H1 (cell line): ENCODE data around the gene BCAS4. TPM values are rescaled to one million over a fixed set of nuclear protein-coding genes. Genes with fewer than 3 reads are reported as not detected.

ENCODE experiments used
- CTCF ChIA-PET: fragments of 300-600 bp; sonication (Branson Sonifier 250); formaldehyde crosslinking; loops from one replicate; lab custom pipeline; 2021; ENCODE audit not compliant: partially characterized antibody; lab: Charles Lee
- POLR2A ChIA-PET: fragments of 300-600 bp; sonication (Branson Sonifier 250); formaldehyde crosslinking; loops from one replicate; lab custom pipeline; 2021; ENCODE audit warnings: inconsistent platforms; ENCODE audit not compliant: partially characterized antibody; lab: Charles Lee
- DNase-seq, 2 experiments: peaks; one replicate each; pipeline versions ENCODE4 v3.0.0 to v3.0.0-alpha.2; 2010 to 2022; ENCODE audit warnings: low spot score in 2 of 2, low read depth in 1 of 2, mixed read lengths in 1 of 2
- FAIRE-seq: peaks from 2 replicates; lab custom pipeline; 2011; peaks lifted over from hg19 to GRCh38; lab: Jason Lieb, UNC
- H2AFZ ChIP-seq: 2 replicates; pipeline ENCODE4 v1.8.1; 2012; ENCODE audit warnings: low read length, inconsistent platforms
- H2AK5ac ChIP-seq: 2 replicates; pipeline ENCODE4 v1.6.1; 2013; ENCODE audit warnings: low read depth, low read length
- H2BK120ac ChIP-seq: replicated peaks from 2 replicates; pipeline ENCODE3; 2013; ENCODE audit warnings: low read depth, low read length, inconsistent platforms
- H2BK12ac ChIP-seq: 2 replicates; pipeline ENCODE4 v1.6.1; 2013; ENCODE audit warnings: low read depth, low read length
- H2BK15ac ChIP-seq: 2 replicates; pipeline ENCODE4 v1.6.1; 2013; ENCODE audit warnings: low read length
- H2BK20ac ChIP-seq: 2 replicates; pipeline ENCODE4 v1.6.1; 2013; ENCODE audit warnings: low read length
- H2BK5ac ChIP-seq: 2 replicates; pipeline ENCODE4 v1.6.1; 2013; ENCODE audit warnings: low read depth, low read length
- H3K14ac ChIP-seq: 2 replicates; pipeline ENCODE4 v1.6.1; 2013; ENCODE audit warnings: inconsistent platforms; ENCODE audit not compliant: insufficient read length
- H3K18ac ChIP-seq: 2 replicates; pipeline ENCODE4 v1.6.1; 2013; ENCODE audit warnings: low read length; ENCODE audit errors: extremely low read depth
- H3K23ac ChIP-seq: 2 replicates; pipeline ENCODE4 v1.6.1; 2013; ENCODE audit warnings: inconsistent platforms; ENCODE audit not compliant: insufficient read length
- H3K23me2 ChIP-seq: 2 replicates; pipeline ENCODE4 v1.6.1; 2013; ENCODE audit warnings: low read depth, low read length
- H3K27ac ChIP-seq: 2 replicates; pipeline ENCODE4 v1.6.1; 2011; ENCODE audit warnings: low read depth, low read length, inconsistent platforms
- H3K27me3 ChIP-seq, 4 experiments: replicated peaks in 1 of 4; 1 replicate in 1 of 4; 2 replicates in 3 of 4; pipeline versions ENCODE4 v1.6.1 to v1.8.1; 2011 to 2013; ENCODE audit warnings: low read length in 3 of 4, mild to moderate bottlenecking in 3 of 4, inconsistent platforms in 2 of 4, mixed read lengths in 2 of 4, moderate library complexity in 1 of 4; ENCODE audit not compliant: control insufficient read depth in 3 of 4, insufficient read depth in 3 of 4; ENCODE audit errors: extremely low read depth in 1 of 4
- H3K36me3 ChIP-seq, 4 experiments: 2 replicates each; pipeline versions ENCODE4 v1.6.1 to v1.8.1; 2011 to 2013; ENCODE audit warnings: mild to moderate bottlenecking in 4 of 4, low read length in 3 of 4, moderate library complexity in 2 of 4, control low read depth in 1 of 4, inconsistent platforms in 1 of 4; ENCODE audit not compliant: insufficient read depth in 4 of 4, control insufficient read depth in 2 of 4
- H3K4ac ChIP-seq: replicated peaks from 2 replicates; pipeline ENCODE3; 2013; ENCODE audit warnings: low read length, low read depth, mixed read lengths, inconsistent platforms; ENCODE audit not compliant: insufficient read length
- H3K4me1 ChIP-seq, 4 experiments: replicated peaks in 1 of 4; 1 replicate in 1 of 4; 2 replicates in 3 of 4; pipeline versions ENCODE4 v1.6.1 to v1.8.1; 2011 to 2013; ENCODE audit warnings: low read length in 3 of 4, inconsistent platforms in 2 of 4, mixed read lengths in 1 of 4; ENCODE audit not compliant: insufficient read depth in 4 of 4, control insufficient read depth in 3 of 4
- H3K4me2 ChIP-seq, 2 experiments: 2 replicates each; pipeline versions ENCODE4 v1.6.1 to v1.8.1; 2011 to 2013; ENCODE audit warnings: low read depth in 2 of 2, low read length in 2 of 2, control low read depth in 1 of 2, inconsistent platforms in 1 of 2, mild to moderate bottlenecking in 1 of 2; ENCODE audit not compliant: insufficient read depth in 1 of 2
- H3K4me3 ChIP-seq, 4 experiments: fragments of 200-600, 300-600 bp in 1 of 4; sonication (generic), shearing (Covaris generic), sonication (Bioruptor Twin) in 1 of 4; 2 replicates each; pipeline versions ENCODE4 v1.5.1 to v1.8.1; 2011 to 2016; ENCODE audit warnings: low read length in 4 of 4, low read depth in 3 of 4, control low read depth in 2 of 4, inconsistent platforms in 2 of 4, mild to moderate bottlenecking in 2 of 4, mixed read lengths in 1 of 4, moderate library complexity in 1 of 4; ENCODE audit not compliant: insufficient read depth in 2 of 4; ENCODE audit errors: extremely low read depth in 1 of 4
- H3K56ac ChIP-seq: replicated peaks from 2 replicates; pipeline ENCODE3; 2013; ENCODE audit warnings: low read depth, mild to moderate bottlenecking, mixed read lengths, low read length, inconsistent platforms; ENCODE audit not compliant: insufficient read length
- H3K79me1 ChIP-seq: 2 replicates; pipeline ENCODE4 v1.6.1; 2013; ENCODE audit warnings: low read depth, low read length, control low read depth
- H3K79me2 ChIP-seq, 2 experiments: 2 replicates each; pipeline versions ENCODE4 v1.6.1 to v1.8.1; 2012 to 2013; ENCODE audit warnings: low read length in 2 of 2, mild to moderate bottlenecking in 2 of 2, inconsistent platforms in 1 of 2; ENCODE audit not compliant: insufficient read depth in 2 of 2, control insufficient read depth in 1 of 2
- H3K9ac ChIP-seq, 4 experiments: replicated peaks in 1 of 4; 1 replicate in 1 of 4; 2 replicates in 3 of 4; pipeline versions ENCODE4 v1.6.1 to v1.8.1; 2011 to 2013; ENCODE audit warnings: low read depth in 3 of 4, low read length in 3 of 4, control low read depth in 2 of 4, mild to moderate bottlenecking in 2 of 4, moderate library complexity in 2 of 4, inconsistent platforms in 1 of 4; ENCODE audit errors: extremely low read depth in 1 of 4
- H3K9me3 ChIP-seq, 2 experiments: 2 replicates each; pipeline versions ENCODE4 v1.6.1 to v1.8.1; 2012 to 2013; ENCODE audit warnings: mild to moderate bottlenecking in 2 of 2, moderate library complexity in 2 of 2, control low read depth in 1 of 2, inconsistent platforms in 1 of 2, low read depth in 1 of 2, low read length in 1 of 2, mixed read lengths in 1 of 2; ENCODE audit not compliant: insufficient read depth in 2 of 2
- H4K20me1 ChIP-seq, 2 experiments: replicated peaks in 1 of 2; 2 replicates each; pipeline versions ENCODE3 to v1.8.1; 2011 to 2013; ENCODE audit warnings: inconsistent platforms in 2 of 2, low read length in 2 of 2, mild to moderate bottlenecking in 1 of 2; ENCODE audit not compliant: insufficient read depth in 2 of 2, control insufficient read depth in 1 of 2
- H4K5ac ChIP-seq: 2 replicates; pipeline ENCODE4 v1.6.1; 2013; ENCODE audit warnings: low read length, low read depth, mixed read lengths, inconsistent platforms; ENCODE audit not compliant: insufficient read length
- H4K8ac ChIP-seq: 2 replicates; pipeline ENCODE4 v1.8.0; 2013; ENCODE audit warnings: mild to moderate bottlenecking, moderate library complexity, low read length, inconsistent platforms; ENCODE audit not compliant: insufficient read depth; ENCODE audit errors: extremely low read depth
- H4K91ac ChIP-seq: replicated peaks from 2 replicates; pipeline ENCODE3; 2013; ENCODE audit warnings: low read length, mixed read lengths, inconsistent platforms; ENCODE audit not compliant: insufficient read length
- BCL11A ChIP-seq, 2 experiments: IDR thresholded peaks; one replicate each; pipeline ENCODE4 v1.6.1; 2011; ENCODE audit warnings: low read depth in 2 of 2, low read length in 2 of 2, mild to moderate bottlenecking in 2 of 2
- CHD2 ChIP-seq: IDR thresholded peaks from 2 replicates; pipeline ENCODE4 v1.6.1; 2012; ENCODE audit warnings: low read length, improper control_type of control experiment
- KDM1A ChIP-seq: fragments of 200-600, 300-600 bp; sonication (generic); IDR thresholded peaks from 2 replicates; pipeline ENCODE4 v1.7.1; 2016; ENCODE audit warnings: mild to moderate bottlenecking, low read length, borderline replicate concordance
- KDM4A ChIP-seq: IDR thresholded peaks from one replicate; pipeline ENCODE4 v1.7.1; 2012; ENCODE audit warnings: low read depth, mild to moderate bottlenecking, moderate library complexity, low read length, inconsistent platforms; ENCODE audit not compliant: severe bottlenecking
- POU5F1 ChIP-seq: IDR thresholded peaks from 2 replicates; pipeline ENCODE4 v1.6.1; 2011; ENCODE audit warnings: low read depth, mild to moderate bottlenecking, low read length, moderate library complexity
- RFX5 ChIP-seq: IDR thresholded peaks from 2 replicates; pipeline ENCODE4 v1.6.1; 2011; ENCODE audit warnings: low read depth, low read length, improper control_type of control experiment, borderline replicate concordance
- TAF7 ChIP-seq: optimal IDR thresholded peaks from 2 replicates; pipeline ENCODE3; 2011; ENCODE audit warnings: low read depth, mild to moderate bottlenecking, inconsistent platforms, low read length, moderate library complexity, borderline replicate concordance
- TBP ChIP-seq: IDR thresholded peaks from 2 replicates; pipeline ENCODE4 v1.6.1; 2011; ENCODE audit warnings: low read depth, low read length, improper control_type of control experiment
- WGBS, 2 experiments: shearing (Covaris generic) in 1 of 2; methylation state at CpG; one replicate each; pipeline versions ENCODE4 v1.1.6 to v1.1.7; 2013 to 2015; ENCODE audit warnings: low lambda C conversion rate in 2 of 2, mixed read lengths in 2 of 2, inconsistent platforms in 1 of 2, low coverage in 1 of 2, missing lambda C conversion rate in 1 of 2; ENCODE audit not compliant: insufficient replicate concordance in 2 of 2, insufficient coverage in 1 of 2, insufficient read length in 1 of 2; ENCODE audit errors: extremely low coverage in 1 of 2, missing lambda C conversion rate in 1 of 2; 5-methylcytosine and 5-hydroxymethylcytosine counted together
- polyA plus RNA-seq, 7 experiments: library from polyadenylated mRNA; depleted of rRNA in 3 of 7; stranded (reverse) in 5 of 7; unstranded in 2 of 7; fragments of >200 nt in 5 of 7; fragments of 200-250 nt in 2 of 7; gene quantifications; 1 replicate in 5 of 7; 2 replicates in 1 of 7; 4 replicates in 1 of 7; pipeline versions ENCODE4 v1.2.1 to v1.2.3, GENCODE V29; 2011 to 2013; ENCODE audit warnings: missing spikeins in 2 of 7, mixed read lengths in 2 of 7
- total RNA-seq: library from RNA; stranded (reverse); fragmentation: NEBNext Ultra II Directional; extraction: Animal tissue kit (Norgen Biotek cat#: 25700); gene quantifications from 2 replicates; pipeline ENCODE4 v1.2.1, GENCODE V29; 2021
- TF ChIP-seq, protein P1 (sequence below), 3 experiments: IDR thresholded peaks; 1 replicate in 2 of 3; 2 replicates in 1 of 3; pipeline versions ENCODE4 v1.5.1 to v1.6.1; 2011; ENCODE audit warnings: low read length in 3 of 3, mild to moderate bottlenecking in 3 of 3, inconsistent platforms in 2 of 3, low read depth in 1 of 3, moderate library complexity in 1 of 3; ENCODE audit not compliant: insufficient read depth in 1 of 3; ENCODE audit errors: control extremely low read depth in 1 of 3

Gene BCAS4
- total and polyA plus RNA-seq, 2 of the 8 experiments (the other 6 are each of a cell fraction or from before 2014, with no cell fraction given) = 21.2 to 23.6 TPM

- no peak overlapping the region for H3K27ac ChIP-seq
- no peak overlapping the region for H2BK20ac ChIP-seq
- no peak overlapping the region for H4K91ac ChIP-seq
- no peaks in the 10 kb centered on the region for H3K79me1 ChIP-seq
- DNase-seq (no peak), FAIRE-seq (no peak)
- peak overlapping the region; percentile 38; the same call in 1 of the 2 replicates for H4K8ac ChIP-seq
- peak overlapping the region; percentile 34; the same call in 1 of the 2 replicates for H2BK12ac ChIP-seq
- 0 out of 2 replicates have a peak overlapping the region, but pooled peaks have one; percentile 0 for H3K18ac ChIP-seq
- H3K36me3 ChIP-seq = no peaks in the 10 kb centered on the region
- no peak overlapping the region for H4K5ac ChIP-seq
- H2BK5ac ChIP-seq = peak overlapping the region; percentile 77; the same call in 1 of the 2 replicates
- peaks cover 2 to 4% (median 3%) of the 10 kb centered on the region in 4 experiments; a peak in 5 of 7 replicates for H3K4me1 ChIP-seq
- no peak overlapping the region for H2BK120ac ChIP-seq
- H4K20me1 ChIP-seq = no peaks in the 10 kb centered on the region
- ChIA-PET POLR2A (interaction anchor here (0.6 to 2.1 kb wide), 10 partner anchors 56 to 841 kb away, joined by 3 to 8 read pairs (median 4); partner anchors contain the start of genes ADNP, DPM1 and MOCS3), CTCF (interaction anchor here (0.6 to 7.8 kb wide), 29 partner anchors 8 to 163 kb away, joined by 3 to 68 read pairs (median 4); partner anchors contain the start of genes ADNP and RIPOR3)
- H3K9ac ChIP-seq = peak overlapping the region in 1 of 4 experiments; percentile 20; a peak in 1 of 7 replicates
- H2AFZ ChIP-seq = no peak overlapping the region
- H3K9me3 ChIP-seq = no peaks in the 10 kb centered on the region
- no peak overlapping the region for H3K4ac ChIP-seq
- no peak overlapping the region for H3K4me2 ChIP-seq
- no peak overlapping the region for H3K4me3 ChIP-seq
- no peak overlapping the region for H3K23ac ChIP-seq
- H3K14ac ChIP-seq = no peak overlapping the region
- no peaks in the 10 kb centered on the region; the same call in 1 of the 2 replicates for H3K23me2 ChIP-seq
- H2BK15ac ChIP-seq = no peak overlapping the region
- H3K56ac ChIP-seq = no peak overlapping the region
- no peak overlapping the region; the same call in 1 of the 2 replicates for H2AK5ac ChIP-seq
- H3K79me2 ChIP-seq = no peaks in the 10 kb centered on the region
- WGBS, 2 experiments = 83% methylated on average over 11 of the region's 11 CpGs; no CpG with 5 or more reads in 1 of the 2 experiments
- no peaks in the 10 kb centered on the region; a peak in 1 of 7 replicates for H3K27me3 ChIP-seq
- TF ChIP-seq, protein P1, sequence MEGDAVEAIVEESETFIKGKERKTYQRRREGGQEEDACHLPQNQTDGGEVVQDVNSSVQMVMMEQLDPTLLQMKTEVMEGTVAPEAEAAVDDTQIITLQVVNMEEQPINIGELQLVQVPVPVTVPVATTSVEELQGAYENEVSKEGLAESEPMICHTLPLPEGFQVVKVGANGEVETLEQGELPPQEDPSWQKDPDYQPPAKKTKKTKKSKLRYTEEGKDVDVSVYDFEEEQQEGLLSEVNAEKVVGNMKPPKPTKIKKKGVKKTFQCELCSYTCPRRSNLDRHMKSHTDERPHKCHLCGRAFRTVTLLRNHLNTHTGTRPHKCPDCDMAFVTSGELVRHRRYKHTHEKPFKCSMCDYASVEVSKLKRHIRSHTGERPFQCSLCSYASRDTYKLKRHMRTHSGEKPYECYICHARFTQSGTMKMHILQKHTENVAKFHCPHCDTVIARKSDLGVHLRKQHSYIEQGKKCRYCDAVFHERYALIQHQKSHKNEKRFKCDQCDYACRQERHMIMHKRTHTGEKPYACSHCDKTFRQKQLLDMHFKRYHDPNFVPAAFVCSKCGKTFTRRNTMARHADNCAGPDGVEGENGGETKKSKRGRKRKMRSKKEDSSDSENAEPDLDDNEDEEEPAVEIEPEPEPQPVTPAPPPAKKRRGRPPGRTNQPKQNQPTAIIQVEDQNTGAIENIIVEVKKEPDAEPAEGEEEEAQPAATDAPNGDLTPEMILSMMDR (IDR thresholded peaks at IDR 0.05; ENCODE audit: control extremely low read depth in 1 of 3, insufficient read depth in 1 of 3, low read depth in 1 of 3, low read length in 3 of 3) = no peak
- TF ChIP-seq KDM1A (no peak), TBP (no peak), TAF7 (no peak), RFX5 (no peak), POU5F1 (no peak), CHD2 (no peak), BCL11A (IDR thresholded peaks at IDR 0.05; ENCODE audit: low read depth in 2 of 2, low read length in 2 of 2) (no peak), KDM4A (no peak)
Measured at GRCh38 chr20:50789968-50790650, 4.8 kb upstream of the BCAS4 start.
